Spleen (tissue), 7 donors: ENCODE results near the gene BMF.

Experiments used
- CTCF ChIP-seq, 11 experiments: fragments of 200-600 bp in 7 of 11; fragments of 450-650 bp in 4 of 11; sonication (generic) in 4 of 11; IDR thresholded peaks in 8 of 11; conservative IDR thresholded peaks in 3 of 11; 1 replicate in 7 of 11; 2 replicates in 4 of 11; pipeline versions ENCODE4 v1.4.0 to v1.8.0; 2016 to 2021; ENCODE audit warnings: antibody characterized with exemption in 11 of 11, inconsistent platforms in 4 of 11, mild to moderate bottlenecking in 1 of 11
- POLR2A ChIP-seq, 3 donors: fragments of 450-650 bp; IDR thresholded peaks; one replicate each; pipeline ENCODE4 v1.5.1; 2017; ENCODE audit warnings: antibody characterized with exemption in 3 of 3, mild to moderate bottlenecking in 1 of 3
- POLR2AphosphoS5 ChIP-seq, 3 donors: sonication (generic); formaldehyde crosslinking; IDR thresholded peaks; one replicate each; pipeline ENCODE4 v1.5.1; 2017; ENCODE audit warnings: antibody characterized with exemption in 3 of 3
- donor health status: DM: no; HTN: no; CAD: no; lungs with moderate emphysema.
- donor health status: DM: no; HTN: no; CAD: no.
- donor health status: DM: no; HTN: no; CAD: no.

- TF ChIP-seq CTCF (IDR thresholded peaks at IDR 0.05 in 8 of 11, conservative IDR thresholded peaks at IDR 0.05 in 3 of 11) (no peak), POLR2A (IDR thresholded peaks at IDR 0.05) (no peak), POLR2AphosphoS5 (IDR thresholded peaks at IDR 0.05) (peak in 1 of 3 donors; percentile 17)
These were observed 10.7 kb downstream of the BMF start for GRCh38 chr15:40097968-40098476.
